COLO668 (cell line): ENCODE measurements around the gene PTPRM.
"Not testable (repeated sequence)": the region's sequence is repeated elsewhere in the genome, so short reads cannot be mapped to it uniquely, and the experiment has no call there.

Source experiments
- DNase-seq: peaks from one replicate; lab custom pipeline; 2025; ENCODE audit not compliant: unreplicated experiment; lab: John Stamatoyannopoulos, UW

The PTPRM gene

GRCh38 chr18:7721532-7721931 lies 154.4 kb downstream of the PTPRM start:
- DNase-seq: no peak

- no peak for DNase-seq
Measured at GRCh38 chr18:7722955-7723354, 155.8 kb downstream of the PTPRM start.

- DNase-seq: no peak
Measured at GRCh38 chr18:7723558-7723957, 156.4 kb downstream of the PTPRM start.

GRCh38 chr18:7725473-7725872 lies 158.4 kb downstream of the PTPRM start:
- no peak for DNase-seq

GRCh38 chr18:7725897-7726296 lies 158.8 kb downstream of the PTPRM start:
- no peak for DNase-seq

GRCh38 chr18:7726522-7726921 lies 159.4 kb downstream of the PTPRM start:
- DNase-seq: no peak

- DNase-seq: no peak
Measured at GRCh38 chr18:7727361-7728076, 160.4 kb downstream of the PTPRM start.

GRCh38 chr18:7728297-7728696 lies 161.2 kb downstream of the PTPRM start:
- DNase-seq: no peak

GRCh38 chr18:7729868-7730267 lies 162.8 kb downstream of the PTPRM start:
- no peak for DNase-seq

- DNase-seq: no peak
Measured at GRCh38 chr18:7730682-7731081, 163.6 kb downstream of the PTPRM start.

GRCh38 chr18:7733642-7734041 lies 166.5 kb downstream of the PTPRM start:
- DNase-seq: no peak

- DNase-seq: no peak
Measured at GRCh38 chr18:7735196-7735595, 168.1 kb downstream of the PTPRM start.

GRCh38 chr18:7735626-7736175 lies 168.6 kb downstream of the PTPRM start:
- DNase-seq: no peak

- DNase-seq: not testable (repeated sequence)
Measured at GRCh38 chr18:7736526-7736925, 169.4 kb downstream of the PTPRM start.

GRCh38 chr18:7737550-7737949 lies 170.4 kb downstream of the PTPRM start:
- DNase-seq: no peak

GRCh38 chr18:7740821-7741220 lies 173.7 kb downstream of the PTPRM start:
- no peak for DNase-seq

GRCh38 chr18:7741640-7742039 lies 174.5 kb downstream of the PTPRM start:
- DNase-seq: no peak

- no peak for DNase-seq
Measured at GRCh38 chr18:7742224-7742623, 175.1 kb downstream of the PTPRM start.

GRCh38 chr18:7743256-7743655 lies 176.1 kb downstream of the PTPRM start:
- no peak for DNase-seq

GRCh38 chr18:7746106-7746505 lies 179.0 kb downstream of the PTPRM start:
- DNase-seq: no peak

GRCh38 chr18:7748251-7749007 lies 181.3 kb downstream of the PTPRM start:
- DNase-seq: no peak

GRCh38 chr18:7749008-7749405 lies 181.9 kb downstream of the PTPRM start:
- no peak for DNase-seq
